ENCODE data around the gene TLNRD1.
"Not testable (repeated sequence)": the region's sequence is repeated elsewhere in the genome, so short reads cannot be mapped to it uniquely, and the experiment has no call there.

Gene TLNRD1

GRCh38 chr15:80953953-80954778 lies 46.6 kb upstream of the TLNRD1 start:
- Histone ChIP-seq H3K9me3 (ENCODE audit: insufficient read depth, low read length) (no peaks in the 10 kb centered on the region), H3K9ac (ENCODE audit: low read length) (no peak overlapping the region), H3K4me3 (ENCODE audit: low read length) (no peak overlapping the region), H2AFZ (ENCODE audit: low read depth, low read length) (no peak overlapping the region), H3K36me3 (replicated peaks; ENCODE audit: low read depth, low read length) (peaks cover 33% of the 10 kb centered on the region), H3K27me3 (ENCODE audit: low read depth, low read length) (no peaks in the 10 kb centered on the region), H3K79me2 (ENCODE audit: low read length) (no peaks in the 10 kb centered on the region), H3K4me2 (ENCODE audit: low read length) (no peak overlapping the region), H3K4me1 (ENCODE audit: low read length) (peaks cover 2% of the 10 kb centered on the region; the same call in 1 of the 2 replicates), H4K20me1 (ENCODE audit: insufficient read depth, low read length) (peaks cover 4% of the 10 kb centered on the region; the same call in 1 of the 2 replicates), H3K27ac (ENCODE audit: low read length) (no peak overlapping the region)
- no peak for TF ChIP-seq EZH2phosphoT487 (IDR thresholded peaks at IDR 0.05; ENCODE audit: low read depth)
- TF ChIP-seq CTCF (IDR thresholded peaks at IDR 0.05; ENCODE audit: low read depth, low read length) = no peak

- H2AFZ ChIP-seq (ENCODE audit: low read depth, low read length); H3K27me3 ChIP-seq (ENCODE audit: low read depth, low read length); H3K4me3 ChIP-seq (ENCODE audit: low read length); H3K9ac ChIP-seq (ENCODE audit: low read length); H3K4me2 ChIP-seq (ENCODE audit: low read length); H4K20me1 ChIP-seq (ENCODE audit: insufficient read depth, low read length); H3K27ac ChIP-seq (ENCODE audit: low read length); H3K9me3 ChIP-seq (ENCODE audit: insufficient read depth, low read length); H3K4me1 ChIP-seq (ENCODE audit: low read length); H3K79me2 ChIP-seq (ENCODE audit: low read length): not testable (repeated sequence)
- H3K36me3 ChIP-seq (replicated peaks; ENCODE audit: low read depth, low read length) = peaks cover 38% of the 10 kb centered on the region
Measured at GRCh38 chr15:80955571-80956452, 44.9 kb upstream of the TLNRD1 start.

GRCh38 chr15:80957556-80957955 lies 43.2 kb upstream of the TLNRD1 start:
- H3K27ac ChIP-seq (ENCODE audit: low read length) = no peak overlapping the region
- peaks cover 31% of the 10 kb centered on the region for H3K36me3 ChIP-seq (replicated peaks; ENCODE audit: low read depth, low read length)
- no peak overlapping the region for H2AFZ ChIP-seq (ENCODE audit: low read depth, low read length)
- no peak for TF ChIP-seq EZH2phosphoT487 (IDR thresholded peaks at IDR 0.05; ENCODE audit: low read depth)
- TF ChIP-seq CTCF (IDR thresholded peaks at IDR 0.05; ENCODE audit: low read depth, low read length) = no peak
- H3K27me3 ChIP-seq (ENCODE audit: low read depth, low read length) = no peaks in the 10 kb centered on the region
- H3K9ac ChIP-seq (ENCODE audit: low read length) = no peak overlapping the region
- H4K20me1 ChIP-seq (ENCODE audit: insufficient read depth, low read length) = peaks cover 4% of the 10 kb centered on the region; the same call in 1 of the 2 replicates
- no peak overlapping the region for H3K4me3 ChIP-seq (ENCODE audit: low read length)
- no peak overlapping the region for H3K4me2 ChIP-seq (ENCODE audit: low read length)
- H3K4me1 ChIP-seq (ENCODE audit: low read length) = peaks cover 2% of the 10 kb centered on the region; the same call in 1 of the 2 replicates
- no peaks in the 10 kb centered on the region for H3K9me3 ChIP-seq (ENCODE audit: insufficient read depth, low read length)
- no peaks in the 10 kb centered on the region for H3K79me2 ChIP-seq (ENCODE audit: low read length)

- H3K9ac ChIP-seq (ENCODE audit: low read length) = no peak overlapping the region
- H3K27me3 ChIP-seq (ENCODE audit: low read depth, low read length) = no peaks in the 10 kb centered on the region
- peaks cover 29% of the 10 kb centered on the region for H3K36me3 ChIP-seq (replicated peaks; ENCODE audit: low read depth, low read length)
- TF ChIP-seq CTCF (IDR thresholded peaks at IDR 0.05; ENCODE audit: low read depth, low read length) = no peak
- TF ChIP-seq EZH2phosphoT487 (IDR thresholded peaks at IDR 0.05; ENCODE audit: low read depth) = no peak
- H2AFZ ChIP-seq (ENCODE audit: low read depth, low read length) = no peak overlapping the region
- H3K4me3 ChIP-seq (ENCODE audit: low read length) = no peak overlapping the region
- peaks cover 2% of the 10 kb centered on the region; the same call in 1 of the 2 replicates for H3K4me1 ChIP-seq (ENCODE audit: low read length)
- H3K27ac ChIP-seq (ENCODE audit: low read length) = no peak overlapping the region
- H3K79me2 ChIP-seq (ENCODE audit: low read length) = no peaks in the 10 kb centered on the region
- H3K4me2 ChIP-seq (ENCODE audit: low read length) = no peak overlapping the region
- H3K9me3 ChIP-seq (ENCODE audit: insufficient read depth, low read length) = no peaks in the 10 kb centered on the region
- peaks cover 4% of the 10 kb centered on the region; the same call in 1 of the 2 replicates for H4K20me1 ChIP-seq (ENCODE audit: insufficient read depth, low read length)
Measured at GRCh38 chr15:80957976-80958375, 42.7 kb upstream of the TLNRD1 start.

Data from OCI-LY3 (cell line).